HUES48 (cell line): ENCODE data around the gene NCOA3.

ENCODE experiments used
- H3K27ac ChIP-seq: one replicate; pipeline ENCODE4 v1.7.0; 2013; ENCODE audit warnings: low read depth, low read length, inconsistent platforms
- H3K27me3 ChIP-seq: 2 replicates; pipeline ENCODE4 v1.6.1; 2013; ENCODE audit warnings: mild to moderate bottlenecking, low read length; ENCODE audit not compliant: control insufficient read depth, insufficient read depth
- H3K36me3 ChIP-seq: 2 replicates; pipeline ENCODE4 v1.6.1; 2013; ENCODE audit warnings: low read length; ENCODE audit not compliant: control insufficient read depth, insufficient read depth
- H3K4me1 ChIP-seq: 2 replicates; pipeline ENCODE4 v1.6.1; 2013; ENCODE audit warnings: mild to moderate bottlenecking, low read length; ENCODE audit not compliant: control insufficient read depth, insufficient read depth
- H3K4me3 ChIP-seq: 2 replicates; pipeline ENCODE4 v1.5.1; 2013; ENCODE audit warnings: mild to moderate bottlenecking, low read depth, low read length
- H3K9ac ChIP-seq: 2 replicates; pipeline ENCODE4 v1.6.1; 2013; ENCODE audit warnings: mild to moderate bottlenecking, low read depth, low read length, moderate library complexity
- H3K9me3 ChIP-seq: 2 replicates; pipeline ENCODE4 v1.6.1; 2013; ENCODE audit warnings: low read length; ENCODE audit not compliant: control insufficient read depth, insufficient read depth

NCOA3 gene

GRCh38 chr20:47669927-47670890 lies 168.5 kb downstream of the NCOA3 start:
- H3K36me3 ChIP-seq, result no peaks in the 10 kb centered on the region
- no peaks in the 10 kb centered on the region for H3K27me3 ChIP-seq
- H3K9me3 ChIP-seq, result no peaks in the 10 kb centered on the region
- H3K4me1 ChIP-seq, result no peaks in the 10 kb centered on the region
- H3K4me3 ChIP-seq, result no peak overlapping the region
- H3K27ac ChIP-seq, result no peak overlapping the region
- H3K9ac ChIP-seq, result no peak overlapping the region

DNA sequence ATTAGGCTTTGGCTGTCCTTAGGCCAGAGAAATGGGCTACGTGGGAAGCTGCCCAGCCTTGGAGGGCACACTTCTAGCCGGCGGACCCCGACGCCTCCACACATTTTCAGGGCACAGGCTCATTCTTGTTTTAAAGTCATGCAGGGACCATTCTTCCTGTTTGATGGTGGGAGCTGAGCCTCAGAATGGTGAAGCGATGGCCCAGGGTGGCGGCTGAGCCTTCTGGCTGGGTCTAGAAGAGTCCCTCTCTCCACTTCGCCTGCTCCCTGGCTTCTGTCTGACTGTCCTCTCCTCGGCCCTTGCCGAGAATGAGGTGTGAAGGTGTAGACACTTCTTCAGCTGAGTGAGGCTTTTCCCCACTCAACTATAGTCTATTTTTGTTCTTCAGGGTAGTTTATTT lies 169.2 kb downstream of the NCOA3 start:
- H3K4me1 ChIP-seq, result peaks cover 3% of the 10 kb centered on the region; the same call in 1 of the 2 replicates
- no peaks in the 10 kb centered on the region for H3K9me3 ChIP-seq
- H3K36me3 ChIP-seq, result no peaks in the 10 kb centered on the region
- H3K9ac ChIP-seq, result no peak overlapping the region
- H3K27ac ChIP-seq, result no peak overlapping the region
- no peak overlapping the region for H3K4me3 ChIP-seq
- H3K27me3 ChIP-seq, result no peaks in the 10 kb centered on the region

DNA sequence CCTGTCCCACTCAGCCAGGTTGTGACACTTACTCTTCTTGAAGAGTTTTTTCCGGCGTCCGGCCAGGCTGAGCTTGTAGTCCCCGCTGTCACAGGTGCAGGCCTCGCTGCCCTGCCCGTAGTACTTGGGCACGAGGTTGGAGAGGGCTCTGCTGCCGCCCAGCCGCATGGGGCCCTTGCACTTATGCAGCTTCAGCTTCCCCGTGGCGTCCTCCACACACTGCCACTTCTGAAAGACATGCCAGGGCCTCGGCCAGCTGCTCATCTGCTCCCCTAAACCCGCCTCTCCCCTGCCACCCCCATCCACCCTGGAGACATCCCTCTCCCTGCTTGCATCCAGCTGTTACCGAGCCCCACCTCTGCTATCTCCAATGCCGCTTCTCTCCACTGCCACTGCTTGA lies 170.5 kb downstream of the NCOA3 start:
- H3K27me3 ChIP-seq, result no peaks in the 10 kb centered on the region
- H3K4me1 ChIP-seq, result peaks cover 3% of the 10 kb centered on the region; the same call in 1 of the 2 replicates
- H3K9me3 ChIP-seq, result no peaks in the 10 kb centered on the region
- no peaks in the 10 kb centered on the region for H3K36me3 ChIP-seq
- no peak overlapping the region for H3K9ac ChIP-seq
- H3K27ac ChIP-seq, result no peak overlapping the region
- no peak overlapping the region for H3K4me3 ChIP-seq

GRCh38 chr20:47672886-47673670 lies 171.4 kb downstream of the NCOA3 start:
- H3K4me3 ChIP-seq, result no peak overlapping the region
- no peak overlapping the region for H3K9ac ChIP-seq
- H3K27me3 ChIP-seq, result no peaks in the 10 kb centered on the region
- no peaks in the 10 kb centered on the region for H3K36me3 ChIP-seq
- H3K9me3 ChIP-seq, result no peaks in the 10 kb centered on the region
- H3K4me1 ChIP-seq, result peaks cover 8% of the 10 kb centered on the region; the same call in 1 of the 2 replicates
- no peak overlapping the region for H3K27ac ChIP-seq

DNA sequence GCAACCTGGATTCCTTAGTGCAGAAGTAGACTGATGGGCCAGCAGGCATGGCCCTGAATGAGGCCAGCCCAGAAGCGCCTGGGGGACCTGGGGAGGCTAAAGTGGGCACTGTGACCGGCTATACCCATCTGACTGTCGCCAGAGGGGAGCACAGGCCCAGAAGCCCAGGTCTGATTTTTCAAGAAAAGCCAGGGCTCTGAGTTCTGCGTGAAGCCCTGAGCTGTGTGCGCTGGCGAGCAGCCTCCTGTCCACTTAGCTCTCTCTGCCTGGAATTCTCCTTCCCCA lies 171.9 kb downstream of the NCOA3 start:
- H3K27me3 ChIP-seq, result no peaks in the 10 kb centered on the region
- H3K36me3 ChIP-seq, result no peaks in the 10 kb centered on the region
- no peak overlapping the region for H3K9ac ChIP-seq
- no peaks in the 10 kb centered on the region for H3K9me3 ChIP-seq
- H3K4me1 ChIP-seq, result peaks cover 8% of the 10 kb centered on the region; the same call in 1 of the 2 replicates
- H3K27ac ChIP-seq, result no peak overlapping the region
- no peak overlapping the region for H3K4me3 ChIP-seq

- peaks cover 8% of the 10 kb centered on the region; the same call in 1 of the 2 replicates for H3K4me1 ChIP-seq
- no peaks in the 10 kb centered on the region for H3K27me3 ChIP-seq
- H3K9ac ChIP-seq, result no peak overlapping the region
- H3K4me3 ChIP-seq, result no peak overlapping the region
- no peak overlapping the region for H3K27ac ChIP-seq
- no peaks in the 10 kb centered on the region for H3K9me3 ChIP-seq
- no peaks in the 10 kb centered on the region for H3K36me3 ChIP-seq
These were observed 172.5 kb downstream of the NCOA3 start for GRCh38 chr20:47674145-47674544.

DNA sequence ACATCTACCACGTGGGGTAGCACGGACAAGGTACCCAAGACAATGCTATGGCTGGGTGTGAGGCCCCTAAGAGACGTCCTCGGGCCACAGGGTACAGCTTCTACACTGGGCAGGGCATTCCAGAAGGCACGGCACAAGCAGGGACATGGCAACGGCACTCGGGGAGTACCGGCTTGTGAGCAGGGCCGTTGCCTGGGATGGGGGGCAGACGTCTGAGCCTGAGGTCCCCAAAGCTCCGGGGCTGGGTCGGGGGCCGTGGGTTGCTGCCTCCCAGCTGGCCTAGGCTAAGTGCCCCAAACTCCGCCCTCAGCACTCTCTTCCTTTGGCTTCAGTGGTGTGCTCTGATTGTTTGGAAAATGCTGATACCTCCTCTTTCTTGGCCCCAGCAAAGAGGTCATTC lies 173.0 kb downstream of the NCOA3 start:
- Histone ChIP-seq H3K36me3 (no peaks in the 10 kb centered on the region), H3K27ac (no peak overlapping the region), H3K9me3 (no peaks in the 10 kb centered on the region), H3K4me1 (peaks cover 8% of the 10 kb centered on the region; the same call in 1 of the 2 replicates), H3K9ac (no peak overlapping the region), H3K4me3 (no peak overlapping the region), H3K27me3 (no peaks in the 10 kb centered on the region)

GRCh38 chr20:47675190-47676142 lies 173.8 kb downstream of the NCOA3 start:
- Histone ChIP-seq H3K4me1 (peaks cover 8% of the 10 kb centered on the region; the same call in 1 of the 2 replicates), H3K4me3 (no peak overlapping the region), H3K27me3 (no peaks in the 10 kb centered on the region), H3K9ac (no peak overlapping the region), H3K9me3 (no peaks in the 10 kb centered on the region), H3K36me3 (no peaks in the 10 kb centered on the region), H3K27ac (no peak overlapping the region)

- Histone ChIP-seq H3K27me3 (no peaks in the 10 kb centered on the region), H3K36me3 (no peaks in the 10 kb centered on the region), H3K9me3 (no peaks in the 10 kb centered on the region), H3K4me1 (peaks cover 8% of the 10 kb centered on the region; the same call in 1 of the 2 replicates), H3K9ac (no peak overlapping the region), H3K27ac (no peak overlapping the region), H3K4me3 (no peak overlapping the region)
These were observed 174.6 kb downstream of the NCOA3 start for GRCh38 chr20:47676219-47676721.

GRCh38 chr20:47676912-47677634 lies 175.4 kb downstream of the NCOA3 start:
- Histone ChIP-seq H3K4me3 (no peak overlapping the region), H3K9me3 (no peaks in the 10 kb centered on the region), H3K27me3 (no peaks in the 10 kb centered on the region), H3K27ac (no peak overlapping the region), H3K9ac (no peak overlapping the region), H3K4me1 (peaks cover 8% of the 10 kb centered on the region; the same call in 1 of the 2 replicates), H3K36me3 (no peaks in the 10 kb centered on the region)
